Lower leg skin (tissue), 4 donors: Measurements from ENCODE around the gene ZNF804B. TPM values are rescaled to one million over a fixed set of nuclear protein-coding genes. Genes with fewer than 3 reads are reported as not detected.

ENCODE experiments used
- DNase-seq, 2 donors: peaks; one replicate each; pipeline ENCODE4 v3.0.0-alpha.2; 2019; ENCODE audit warnings: low spot score in 2 of 2
- H3K4me3 ChIP-seq: fragments of 200-600 bp; sonication (generic); 2 replicates; pipeline ENCODE4 v1.5.1; 2017; ENCODE audit warnings: mild to moderate bottlenecking, low read depth; ENCODE audit not compliant: poor library complexity, severe bottlenecking
- POLR2A ChIP-seq, 2 donors: fragments of 450-650 bp; IDR thresholded peaks; one replicate each; pipeline ENCODE4 v1.6.1; 2016 to 2017; ENCODE audit warnings: antibody characterized with exemption in 2 of 2, mild to moderate bottlenecking in 1 of 2, moderate library complexity in 1 of 2
- WGBS, 2 donors: methylation state at CpG; one replicate each; pipeline ENCODE4 v1.1.5; 2018; 5-methylcytosine and 5-hydroxymethylcytosine counted together
- intact Hi-C: fragments of 100-400 bp; cut with DNase I; formaldehyde crosslinking; loops from one replicate; pipeline ENCODE4 v1.15.0; 2023; ENCODE audit warnings: low total_unique reads
- total RNA-seq, 4 donors: library from RNA; depleted of rRNA; stranded (reverse); fragments of >200 nt; gene quantifications; one replicate each; pipeline ENCODE4 v1.1.0, GENCODE V29; 2016
- TF ChIP-seq, protein P1 (sequence below), 3 donors: fragments of 450-650 bp; IDR thresholded peaks; one replicate each; pipeline ENCODE4 v1.5.1; 2016; ENCODE audit warnings: antibody characterized with exemption in 3 of 3, mild to moderate bottlenecking in 3 of 3, moderate library complexity in 2 of 3

Gene ZNF804B
- total RNA-seq, 4 donors from 2014 or later: not detected

DNA sequence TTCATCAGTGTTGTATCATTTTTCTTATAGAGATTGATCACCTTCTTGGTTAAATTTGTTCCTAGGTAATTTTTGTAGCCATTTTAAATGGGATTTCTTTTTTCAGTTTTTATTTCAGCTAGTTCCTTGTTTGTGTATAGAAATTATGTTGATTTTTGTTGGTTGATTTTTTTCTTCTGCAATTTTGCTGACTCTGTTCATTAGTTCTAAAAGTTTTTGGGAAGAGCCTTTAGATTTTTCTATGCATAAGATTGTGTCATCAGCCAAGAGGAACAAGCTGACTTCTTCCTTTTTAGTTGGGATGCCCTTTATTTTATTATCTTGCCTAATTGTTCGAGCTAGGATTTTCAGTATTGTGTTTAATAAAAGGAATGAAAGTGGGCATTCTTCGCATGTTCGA is 258.2 kb downstream of the ZNF804B start:
- WGBS, 2 donors: 93 to 96% methylated on average over 3 of the region's 3 CpGs
- no peak for DNase-seq
- TF ChIP-seq, protein P1, sequence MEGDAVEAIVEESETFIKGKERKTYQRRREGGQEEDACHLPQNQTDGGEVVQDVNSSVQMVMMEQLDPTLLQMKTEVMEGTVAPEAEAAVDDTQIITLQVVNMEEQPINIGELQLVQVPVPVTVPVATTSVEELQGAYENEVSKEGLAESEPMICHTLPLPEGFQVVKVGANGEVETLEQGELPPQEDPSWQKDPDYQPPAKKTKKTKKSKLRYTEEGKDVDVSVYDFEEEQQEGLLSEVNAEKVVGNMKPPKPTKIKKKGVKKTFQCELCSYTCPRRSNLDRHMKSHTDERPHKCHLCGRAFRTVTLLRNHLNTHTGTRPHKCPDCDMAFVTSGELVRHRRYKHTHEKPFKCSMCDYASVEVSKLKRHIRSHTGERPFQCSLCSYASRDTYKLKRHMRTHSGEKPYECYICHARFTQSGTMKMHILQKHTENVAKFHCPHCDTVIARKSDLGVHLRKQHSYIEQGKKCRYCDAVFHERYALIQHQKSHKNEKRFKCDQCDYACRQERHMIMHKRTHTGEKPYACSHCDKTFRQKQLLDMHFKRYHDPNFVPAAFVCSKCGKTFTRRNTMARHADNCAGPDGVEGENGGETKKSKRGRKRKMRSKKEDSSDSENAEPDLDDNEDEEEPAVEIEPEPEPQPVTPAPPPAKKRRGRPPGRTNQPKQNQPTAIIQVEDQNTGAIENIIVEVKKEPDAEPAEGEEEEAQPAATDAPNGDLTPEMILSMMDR (IDR thresholded peaks at IDR 0.05): no peak
- no peak for TF ChIP-seq POLR2A (IDR thresholded peaks at IDR 0.05)
- intact Hi-C loops: no loop called here
- no peak overlapping the region for H3K4me3 ChIP-seq

- DNase-seq: no peak
- intact Hi-C loops: no loop called here
Observed at GRCh38 chr7:89021741-89022140, 262.2 kb downstream of the ZNF804B start.

DNA sequence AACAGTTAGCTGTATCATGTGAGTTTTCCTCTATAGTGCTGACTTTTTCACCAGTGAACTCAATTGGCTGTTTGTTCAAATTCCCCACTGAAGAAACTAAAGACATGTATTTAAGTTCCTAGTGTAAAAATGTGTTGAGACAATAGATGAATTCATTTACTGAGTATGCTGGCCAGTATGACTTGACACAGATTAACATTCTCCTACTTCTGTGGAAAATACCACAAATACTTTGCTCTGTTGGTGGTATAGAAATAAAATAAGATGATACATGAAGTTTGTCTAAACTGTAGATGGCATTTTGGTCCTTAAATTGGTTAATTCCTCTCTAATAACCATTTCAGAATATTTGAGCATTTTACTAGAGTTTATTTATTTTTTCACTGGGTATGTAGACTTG is 263.7 kb downstream of the ZNF804B start:
- no peak for TF ChIP-seq POLR2A (IDR thresholded peaks at IDR 0.05)
- TF ChIP-seq, protein P1 (IDR thresholded peaks at IDR 0.05): no peak
- intact Hi-C loops: no loop called here
- H3K4me3 ChIP-seq: no peak overlapping the region
- DNase-seq: no peak

More at GRCh38 chr7:89021741-89022140, 262.2 kb downstream of the ZNF804B start:
- H3K4me3 ChIP-seq: no peak overlapping the region
- TF ChIP-seq POLR2A (IDR thresholded peaks at IDR 0.05): no peak
- TF ChIP-seq, protein P1 (IDR thresholded peaks at IDR 0.05): no peak
- WGBS, 2 donors: 67 to 73% methylated on average over 1 of the region's 1 CpG

DNA sequence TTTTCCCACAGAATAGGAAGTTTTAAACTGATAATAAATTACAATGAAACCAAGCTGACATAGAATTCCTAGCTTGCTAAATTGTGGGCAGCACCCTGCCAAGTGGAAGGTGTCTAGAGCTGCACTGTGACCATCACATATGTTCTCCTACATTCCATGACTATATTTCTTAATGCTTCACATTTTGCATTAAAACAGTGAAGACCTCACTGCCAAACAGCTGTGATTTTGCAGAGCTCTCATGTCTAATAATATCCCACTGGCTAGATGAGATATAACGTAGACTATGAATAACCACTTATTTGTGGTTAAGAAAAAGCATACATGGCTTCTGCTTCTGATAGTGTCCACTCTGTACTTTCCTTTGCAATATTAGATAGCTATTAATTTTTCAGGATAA is 264.4 kb downstream of the ZNF804B start:
- no peak for DNase-seq
- WGBS, 2 donors: 32 to 60% methylated on average over 1 of the region's 1 CpG
- intact Hi-C loops: no loop called here
- TF ChIP-seq, protein P1 (IDR thresholded peaks at IDR 0.05): no peak
- TF ChIP-seq POLR2A (IDR thresholded peaks at IDR 0.05): no peak
- no peak overlapping the region for H3K4me3 ChIP-seq

DNA sequence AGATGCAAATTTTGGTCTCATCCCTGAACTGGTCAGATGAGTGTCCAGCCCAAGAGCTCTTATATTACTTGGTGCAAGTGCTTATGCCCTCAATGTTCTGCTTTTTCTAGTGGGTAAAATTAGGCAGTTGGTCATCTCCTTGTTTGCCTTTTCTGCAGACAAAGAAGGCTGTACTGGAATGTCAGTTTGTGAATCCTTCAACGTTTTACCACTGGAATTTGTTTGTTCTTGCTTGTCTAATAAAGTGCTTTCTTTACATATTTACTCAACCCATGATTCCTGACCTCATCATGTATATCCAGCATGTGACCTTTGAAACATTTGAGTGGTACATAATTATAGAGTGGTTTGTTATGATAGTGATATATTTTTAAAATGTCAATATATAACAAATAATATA is 268.3 kb downstream of the ZNF804B start:
- no peak for DNase-seq
- no peak overlapping the region for H3K4me3 ChIP-seq
- intact Hi-C loops: no loop called here
- TF ChIP-seq POLR2A (IDR thresholded peaks at IDR 0.05): no peak
- WGBS, 2 donors: 18 to 33% methylated on average over 1 of the region's 1 CpG

DNA sequence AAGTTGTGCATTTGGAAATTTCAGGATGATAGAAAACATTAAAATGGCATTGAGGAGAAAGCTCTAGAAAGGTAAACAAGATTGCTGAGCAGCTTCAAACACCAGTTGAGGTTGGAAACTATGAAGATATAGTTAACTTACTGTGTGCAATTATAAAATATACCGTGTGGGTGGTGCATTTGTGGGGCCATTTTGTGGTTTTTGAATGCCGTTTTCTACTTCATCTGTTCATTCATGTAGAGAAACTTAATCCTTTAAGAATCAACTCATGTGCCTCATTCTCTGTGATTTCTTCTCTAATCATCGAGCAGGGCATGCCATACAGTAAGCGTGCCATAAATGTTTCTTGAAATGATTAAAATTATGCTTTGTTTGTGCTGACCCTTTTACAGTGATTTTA is 268.8 kb downstream of the ZNF804B start:
- no peak overlapping the region for H3K4me3 ChIP-seq
- DNase-seq: no peak
- no peak for TF ChIP-seq POLR2A (IDR thresholded peaks at IDR 0.05)
- TF ChIP-seq, protein P1 (IDR thresholded peaks at IDR 0.05): no peak
- WGBS, 2 donors: 71 to 76% methylated on average over 4 of the region's 4 CpGs
- intact Hi-C loops: no loop called here
